K562 (cell line): Measurements from ENCODE around the gene NLRX1.

Experiments
- CTCF ChIP-seq, 3 experiments: IDR thresholded peaks in 2 of 3; conservative IDR thresholded peaks in 1 of 3; 2 replicates each; pipeline ENCODE4 v1.5.1; 2011 to 2012; ENCODE audit warnings: low read length in 3 of 3, mild to moderate bottlenecking in 3 of 3, control low read depth in 2 of 3, improper control_type of control experiment in 1 of 3, inconsistent platforms in 1 of 3, low read depth in 1 of 3, mixed read lengths in 1 of 3, moderate library complexity in 1 of 3; ENCODE audit not compliant: insufficient read depth in 2 of 3
- FOXA3 ChIP-seq, 2 experiments: fragments of 450-650 bp in 1 of 2; sonication (generic) in 1 of 2; formaldehyde crosslinking; IDR thresholded peaks in 1 of 2; conservative IDR thresholded peaks in 1 of 2; 2 replicates each; pipeline versions ENCODE4 v1.4.0 to v1.8.0; 2020 to 2022; ENCODE audit warnings: mild to moderate bottlenecking in 2 of 2, missing genetic modification reagents in 1 of 2
- L3MBTL2 ChIP-seq: fragments of 450-650 bp; IDR thresholded peaks from 2 replicates; pipeline ENCODE4 v1.6.1; 2016; ENCODE audit warnings: mild to moderate bottlenecking, moderate library complexity
- SIN3A ChIP-seq, 2 experiments: fragments of 150-350 bp in 1 of 2; IDR thresholded peaks; 2 replicates each; pipeline ENCODE4 v1.6.1; 2011 to 2016; ENCODE audit warnings: borderline replicate concordance in 2 of 2, low read depth in 2 of 2, low read length in 2 of 2, mild to moderate bottlenecking in 2 of 2, moderate library complexity in 2 of 2; ENCODE audit not compliant: control insufficient read depth in 1 of 2
- U2AF1 ChIP-seq: fragments of 200-400 bp; formaldehyde crosslinking; optimal IDR thresholded peaks from 2 replicates; pipeline ENCODE3; 2017; ENCODE audit warnings: mild to moderate bottlenecking, low read depth, low read length, moderate library complexity

- TF ChIP-seq CTCF (IDR thresholded peaks at IDR 0.05 in 2 of 3, conservative IDR thresholded peaks at IDR 0.05 in 1 of 3; ENCODE audit: insufficient read depth in 2 of 3, low read depth in 1 of 3, low read length in 3 of 3): no peak
- no peak for TF ChIP-seq L3MBTL2
- TF ChIP-seq FOXA3 (CRISPR knock-in tag; conservative IDR thresholded peaks at IDR 0.05 in 1 of 2, IDR thresholded peaks at IDR 0.05 in 1 of 2): no peak
- no peak for TF ChIP-seq SIN3A (IDR thresholded peaks at IDR 0.05; ENCODE audit: borderline replicate concordance in 2 of 2, control insufficient read depth in 1 of 2, low read depth in 2 of 2, low read length in 2 of 2)
- TF ChIP-seq U2AF1: no peak
Observed at GRCh38 chr11:119154178-119154577, 14.3 kb upstream of the NLRX1 start.
